ENCODE results near the gene TRABD2B. TPM values are rescaled to one million over a fixed set of nuclear protein-coding genes. Genes with fewer than 3 reads are reported as not detected.

The TRABD2B gene
- polyA plus RNA-seq, 1 experiment: not detected

DNA sequence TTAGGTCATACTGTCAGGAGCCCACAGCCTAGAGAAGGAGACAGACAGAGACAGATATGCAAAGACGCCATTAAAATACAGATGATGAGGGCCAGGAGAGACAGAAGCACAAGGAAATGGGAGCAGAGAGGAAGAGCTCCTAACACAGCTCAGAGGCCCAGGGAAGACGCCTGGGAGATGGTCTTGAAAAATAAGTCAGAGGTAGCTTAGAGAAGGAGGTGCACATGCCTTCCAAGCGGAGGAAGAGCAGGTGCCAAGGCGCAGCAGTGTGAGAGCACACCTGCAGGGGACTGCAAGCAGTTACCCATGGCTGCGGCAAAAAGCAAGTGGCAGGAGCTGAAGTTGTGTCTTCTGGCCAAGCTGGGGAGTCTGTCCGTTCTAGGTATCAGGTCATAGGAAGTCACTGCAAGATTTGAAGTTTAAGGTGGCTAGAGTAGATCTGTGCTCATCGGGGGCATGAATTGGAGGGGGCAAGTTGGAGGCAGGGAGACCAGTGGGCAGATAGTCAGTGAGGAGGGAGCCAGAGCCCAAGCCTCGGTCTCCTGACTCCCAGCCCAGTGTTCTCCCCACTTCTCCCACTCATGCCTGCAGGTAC, 1.3 kb upstream of the TRABD2B start:
- H3K27me3 ChIP-seq (ENCODE audit: control insufficient read depth, insufficient read depth, low read length): peaks cover 30% of the 10 kb centered on the region
- DNase-seq (ENCODE audit: low read depth, low spot score): no peak
- ChIA-PET POLR2A (no interaction called here), CTCF (interaction anchor here (0.6 to 3.2 kb wide), 22 partner anchors 9 to 1945 kb away, joined by 3 to 26 read pairs (median 4); partner anchors contain the start of gene SPATA6)
- H3K4me3 ChIP-seq (ENCODE audit: low read depth, low read length): no peak overlapping the region
- H3K9me3 ChIP-seq (ENCODE audit: control insufficient read depth, insufficient read depth, low read length): no peaks in the 10 kb centered on the region; the same call in 1 of the 2 replicates
- no peak for TF ChIP-seq CTCF (IDR thresholded peaks at IDR 0.05; ENCODE audit: low read depth, low read length)
- H3K27ac ChIP-seq (ENCODE audit: low read depth, low read length): no peak overlapping the region

DNA sequence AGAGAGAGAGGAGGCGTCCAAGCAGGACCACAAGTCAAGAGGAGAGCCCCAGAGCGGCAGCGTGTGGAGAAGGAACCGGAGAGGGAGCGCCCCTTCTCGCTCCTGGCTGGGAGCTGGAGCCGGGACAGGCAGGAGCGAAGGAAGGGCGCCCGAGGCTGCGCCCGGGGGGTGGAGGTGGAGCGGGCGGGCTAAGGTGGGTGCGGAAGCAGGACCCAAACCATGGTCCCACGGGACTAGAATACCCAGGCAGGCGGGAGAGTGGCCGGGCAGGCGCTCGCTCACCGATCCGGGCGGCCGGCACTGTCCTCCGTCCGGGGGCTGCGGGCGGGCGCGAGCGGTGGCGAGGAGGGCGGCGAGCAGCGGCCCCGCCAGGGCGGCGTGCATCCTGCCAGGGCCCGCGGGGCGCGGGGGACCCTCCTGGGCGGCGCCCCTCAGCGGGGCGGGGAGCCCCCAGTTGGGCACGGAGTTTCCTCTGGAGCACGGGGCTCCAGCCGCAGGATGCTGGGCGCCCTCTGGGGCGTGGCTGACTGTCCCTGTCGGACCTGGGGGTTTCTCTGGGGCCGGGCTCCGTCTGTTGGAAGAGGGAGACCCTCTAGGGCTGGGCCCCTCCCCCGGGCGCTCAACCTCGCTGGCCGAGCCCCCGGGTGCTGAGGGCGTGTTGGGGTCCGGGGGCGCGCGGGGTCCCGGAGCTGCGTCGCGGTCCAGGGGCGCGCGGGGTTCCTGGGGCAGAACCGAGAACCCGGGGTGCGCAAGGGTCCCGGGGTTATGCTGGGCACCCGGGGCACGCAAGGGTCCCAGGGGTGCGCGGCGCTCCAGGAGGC, 569 bp downstream of the TRABD2B start:
- Histone ChIP-seq H3K9me3 (ENCODE audit: control insufficient read depth, insufficient read depth, low read length) (no peaks in the 10 kb centered on the region; the same call in 1 of the 2 replicates), H3K27ac (ENCODE audit: low read depth, low read length) (no peak overlapping the region), H3K4me3 (ENCODE audit: low read depth, low read length) (peak overlapping the region; percentile 22; the same call in 1 of the 2 replicates), H3K27me3 (ENCODE audit: control insufficient read depth, insufficient read depth, low read length) (peaks cover 35% of the 10 kb centered on the region)
- no peak for TF ChIP-seq CTCF (IDR thresholded peaks at IDR 0.05; ENCODE audit: low read depth, low read length)
- DNase-seq (ENCODE audit: low read depth, low spot score): no peak
- POLR2A ChIA-PET: no interaction called here
- CTCF ChIA-PET: interaction anchor here (0.6 to 3.2 kb wide), 15 partner anchors 10 to 810 kb away, joined by 3 to 26 read pairs (median 7); no protein-coding TSS in a partner anchor

GRCh38 chr1:47996060-47996405, 1.2 kb downstream of the TRABD2B start:
- TF ChIP-seq CTCF (IDR thresholded peaks at IDR 0.05; ENCODE audit: low read depth, low read length): no peak
- DNase-seq (ENCODE audit: low read depth, low spot score): no peak
- ChIA-PET CTCF (no interaction called here), POLR2A (no interaction called here)
- no peaks in the 10 kb centered on the region; the same call in 1 of the 2 replicates for H3K9me3 ChIP-seq (ENCODE audit: control insufficient read depth, insufficient read depth, low read length)
- H3K4me3 ChIP-seq (ENCODE audit: low read depth, low read length): no peak overlapping the region
- no peak overlapping the region for H3K27ac ChIP-seq (ENCODE audit: low read depth, low read length)
- H3K27me3 ChIP-seq (ENCODE audit: control insufficient read depth, insufficient read depth, low read length): peaks cover 35% of the 10 kb centered on the region

DNA sequence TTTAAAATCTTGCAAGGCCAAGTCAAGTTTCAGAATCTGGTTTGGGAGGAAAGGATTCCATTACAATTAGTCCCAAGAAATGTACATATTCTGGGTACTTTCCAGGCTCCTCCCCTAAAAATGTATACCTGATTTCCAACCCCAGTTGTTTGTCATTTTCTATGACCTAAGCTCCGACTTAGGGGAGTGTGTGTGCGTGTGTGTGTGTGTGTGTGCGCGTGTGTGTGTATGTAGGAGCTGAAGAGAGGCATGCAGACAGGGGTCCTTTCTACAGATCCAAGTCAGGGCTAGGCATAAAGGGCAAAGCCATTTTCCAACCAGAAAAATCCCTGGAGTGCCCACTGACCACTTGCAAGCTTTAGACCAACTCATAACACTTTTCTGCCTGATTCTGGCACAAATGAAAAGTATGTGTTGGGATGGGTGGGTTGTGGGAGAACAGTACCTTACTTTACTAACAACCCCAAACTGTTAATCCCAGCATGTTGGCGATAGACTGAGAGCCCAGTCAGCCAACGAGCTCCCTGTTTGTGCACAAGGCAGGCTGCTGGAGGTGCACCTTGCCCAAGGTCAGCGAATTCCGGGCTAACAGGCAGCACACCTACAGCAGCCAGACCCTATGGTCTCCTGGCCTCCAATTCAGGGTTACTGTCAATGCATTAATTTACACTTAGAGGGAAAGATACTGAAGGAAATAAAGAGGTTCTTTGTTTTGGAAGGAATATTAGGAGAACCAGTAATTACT, 1.7 kb downstream of the TRABD2B start:
- Histone ChIP-seq H3K27me3 (ENCODE audit: control insufficient read depth, insufficient read depth, low read length) (peaks cover 35% of the 10 kb centered on the region), H3K9me3 (ENCODE audit: control insufficient read depth, insufficient read depth, low read length) (no peaks in the 10 kb centered on the region; the same call in 1 of the 2 replicates), H3K4me3 (ENCODE audit: low read depth, low read length) (no peak overlapping the region), H3K27ac (ENCODE audit: low read depth, low read length) (no peak overlapping the region)
- DNase-seq (ENCODE audit: low read depth, low spot score): no peak
- TF ChIP-seq CTCF (IDR thresholded peaks at IDR 0.05; ENCODE audit: low read depth, low read length): no peak
- ChIA-PET POLR2A (no interaction called here), CTCF (no interaction called here)

Measured in AG04450 (cell line).